HepG2 (cell line): ENCODE data around the gene NT5DC1. TPM values are rescaled to one million over a fixed set of nuclear protein-coding genes. Genes with fewer than 3 reads are reported as not detected.
A peak's percentile ranks its signal among the peaks of the same experiment; 100 is the strongest.

ENCODE experiments used
- HMG20A ChIP-seq: IDR thresholded peaks from 2 replicates; pipeline ENCODE4 v1.6.1; 2016; ENCODE audit warnings: borderline replicate concordance
- HOXA7 ChIP-seq: sonication (generic); formaldehyde crosslinking; IDR thresholded peaks from 2 replicates; pipeline ENCODE4 v1.8.1; 2022; ENCODE audit warnings: mild to moderate bottlenecking, missing genetic modification reagents, moderate library complexity
- RXRA ChIP-seq: sonication (generic); formaldehyde crosslinking; IDR thresholded peaks from 2 replicates; pipeline ENCODE4 v1.5.1; 2020; ENCODE audit warnings: missing genetic modification reagents
- SALL2 ChIP-seq: sonication (generic); formaldehyde crosslinking; IDR thresholded peaks from 2 replicates; pipeline ENCODE4 v1.8.1; 2023; ENCODE audit warnings: mild to moderate bottlenecking, missing genetic modification reagents, inconsistent platforms
- SIN3A ChIP-seq: IDR thresholded peaks from 2 replicates; pipeline ENCODE4 v1.6.1; 2011; ENCODE audit warnings: low read depth, mild to moderate bottlenecking, control low read depth, low read length, borderline replicate concordance
- ZNF143 ChIP-seq: sonication (generic); formaldehyde crosslinking; IDR thresholded peaks from 2 replicates; pipeline ENCODE4 v1.4.0; 2020; ENCODE audit warnings: missing genetic modification reagents
- ZNF776 ChIP-seq: sonication (generic); formaldehyde crosslinking; IDR thresholded peaks from 2 replicates; pipeline ENCODE4 v1.4.0; 2020; ENCODE audit warnings: mild to moderate bottlenecking, missing genetic modification reagents
- polyA plus RNA-seq, 8 experiments: library from polyadenylated mRNA; depleted of rRNA in 3 of 8; stranded (reverse) in 7 of 8; unstranded in 1 of 8; fragments of >200 nt; fragmentation: Illumina TruSeq in 4 of 8; extraction: Trizol in 4 of 8; gene quantifications; 2 replicates each; pipeline versions ENCODE4 v1.2.1 to v1.2.3, GENCODE V29; 2011 to 2016; ENCODE audit warnings: low read depth in 4 of 8, missing spikeins in 1 of 8, mixed read lengths in 1 of 8; ENCODE audit not compliant: insufficient read depth in 1 of 8
- total RNA-seq, 5 experiments: library from RNA; depleted of rRNA; stranded (reverse); fragments of >200 nt; fragmentation: Illumina TruSeq; extraction: Trizol; gene quantifications; 2 replicates each; pipeline ENCODE4 v1.2.3, GENCODE V29; 2016; ENCODE audit warnings: low read depth in 1 of 5
- TF ChIP-seq, protein P1 (sequence below): sonication (generic); formaldehyde crosslinking; IDR thresholded peaks from 2 replicates; pipeline ENCODE4 v1.4.0; 2020; ENCODE audit warnings: mild to moderate bottlenecking, missing genetic modification reagents
- TF ChIP-seq, protein P2 (sequence below): sonication (generic); formaldehyde crosslinking; IDR thresholded peaks from 2 replicates; pipeline ENCODE4 v1.4.0; 2020; ENCODE audit warnings: low read depth, missing genetic modification reagents
- TF ChIP-seq, protein P3 (sequence below): sonication (generic); formaldehyde crosslinking; IDR thresholded peaks from 2 replicates; pipeline ENCODE4 v1.8.0; 2022; ENCODE audit warnings: mild to moderate bottlenecking, missing genetic modification reagents, moderate library complexity
- TF ChIP-seq, protein P4 (sequence below), 2 experiments: fragments of 450-650 bp in 1 of 2; sonication (generic) in 1 of 2; formaldehyde crosslinking in 1 of 2; IDR thresholded peaks; 2 replicates each; pipeline versions ENCODE4 v1.6.1 to v1.8.0; 2016 to 2022; ENCODE audit warnings: antibody characterized with exemption in 1 of 2, mild to moderate bottlenecking in 1 of 2, missing genetic modification reagents in 1 of 2

Gene NT5DC1
- total and polyA plus RNA-seq, 2 of the 13 experiments (the other 11 are each of a cell fraction or from before 2014, with no cell fraction given): 27.0 to 56.1 TPM

DNA sequence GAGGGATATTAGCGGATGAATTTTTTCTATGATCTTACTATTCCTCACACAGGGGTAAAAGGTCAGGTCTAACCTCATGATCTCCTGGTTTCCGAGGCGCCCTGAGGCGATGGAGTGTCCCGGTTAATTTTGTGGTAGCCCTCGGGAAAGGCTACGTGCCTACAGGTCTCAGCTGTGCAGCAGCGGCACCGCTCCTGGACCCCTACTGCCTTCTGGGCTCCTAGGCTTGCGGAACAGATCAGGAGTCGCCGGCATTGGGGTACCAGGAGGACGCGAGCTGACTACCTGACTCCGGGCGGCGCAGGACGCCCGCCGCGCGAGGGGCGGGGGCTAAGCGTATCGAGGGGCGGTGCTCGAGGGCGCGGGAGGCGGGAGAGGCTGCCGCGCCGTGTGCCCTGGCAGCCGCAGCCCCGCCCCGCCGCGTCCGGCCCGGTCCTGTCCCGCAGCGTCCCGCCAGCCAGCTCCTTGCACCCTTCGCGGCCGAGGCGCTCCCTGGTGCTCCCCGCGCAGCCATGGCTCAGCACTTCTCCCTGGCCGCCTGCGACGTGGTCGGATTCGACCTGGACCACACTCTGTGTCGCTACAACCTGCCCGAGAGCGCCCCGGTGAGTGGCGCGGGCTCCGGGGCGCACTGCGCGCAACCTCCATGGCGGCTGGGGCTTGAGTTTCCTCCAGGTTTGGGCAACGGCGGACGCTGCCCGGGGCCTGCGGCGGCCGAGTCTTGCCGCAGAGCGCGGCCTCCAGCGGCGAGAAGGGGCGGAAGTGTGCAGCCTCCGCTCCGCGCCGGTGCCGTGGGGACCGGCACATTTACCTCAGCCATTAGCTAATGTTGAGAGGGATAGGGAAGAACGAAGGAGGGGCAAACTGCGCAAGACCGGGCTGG lies at the start of gene NT5DC1 (continued):
- TF ChIP-seq, protein P1, sequence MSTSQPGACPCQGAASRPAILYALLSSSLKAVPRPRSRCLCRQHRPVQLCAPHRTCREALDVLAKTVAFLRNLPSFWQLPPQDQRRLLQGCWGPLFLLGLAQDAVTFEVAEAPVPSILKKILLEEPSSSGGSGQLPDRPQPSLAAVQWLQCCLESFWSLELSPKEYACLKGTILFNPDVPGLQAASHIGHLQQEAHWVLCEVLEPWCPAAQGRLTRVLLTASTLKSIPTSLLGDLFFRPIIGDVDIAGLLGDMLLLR: peak; percentile 97
- TF ChIP-seq, protein P2, sequence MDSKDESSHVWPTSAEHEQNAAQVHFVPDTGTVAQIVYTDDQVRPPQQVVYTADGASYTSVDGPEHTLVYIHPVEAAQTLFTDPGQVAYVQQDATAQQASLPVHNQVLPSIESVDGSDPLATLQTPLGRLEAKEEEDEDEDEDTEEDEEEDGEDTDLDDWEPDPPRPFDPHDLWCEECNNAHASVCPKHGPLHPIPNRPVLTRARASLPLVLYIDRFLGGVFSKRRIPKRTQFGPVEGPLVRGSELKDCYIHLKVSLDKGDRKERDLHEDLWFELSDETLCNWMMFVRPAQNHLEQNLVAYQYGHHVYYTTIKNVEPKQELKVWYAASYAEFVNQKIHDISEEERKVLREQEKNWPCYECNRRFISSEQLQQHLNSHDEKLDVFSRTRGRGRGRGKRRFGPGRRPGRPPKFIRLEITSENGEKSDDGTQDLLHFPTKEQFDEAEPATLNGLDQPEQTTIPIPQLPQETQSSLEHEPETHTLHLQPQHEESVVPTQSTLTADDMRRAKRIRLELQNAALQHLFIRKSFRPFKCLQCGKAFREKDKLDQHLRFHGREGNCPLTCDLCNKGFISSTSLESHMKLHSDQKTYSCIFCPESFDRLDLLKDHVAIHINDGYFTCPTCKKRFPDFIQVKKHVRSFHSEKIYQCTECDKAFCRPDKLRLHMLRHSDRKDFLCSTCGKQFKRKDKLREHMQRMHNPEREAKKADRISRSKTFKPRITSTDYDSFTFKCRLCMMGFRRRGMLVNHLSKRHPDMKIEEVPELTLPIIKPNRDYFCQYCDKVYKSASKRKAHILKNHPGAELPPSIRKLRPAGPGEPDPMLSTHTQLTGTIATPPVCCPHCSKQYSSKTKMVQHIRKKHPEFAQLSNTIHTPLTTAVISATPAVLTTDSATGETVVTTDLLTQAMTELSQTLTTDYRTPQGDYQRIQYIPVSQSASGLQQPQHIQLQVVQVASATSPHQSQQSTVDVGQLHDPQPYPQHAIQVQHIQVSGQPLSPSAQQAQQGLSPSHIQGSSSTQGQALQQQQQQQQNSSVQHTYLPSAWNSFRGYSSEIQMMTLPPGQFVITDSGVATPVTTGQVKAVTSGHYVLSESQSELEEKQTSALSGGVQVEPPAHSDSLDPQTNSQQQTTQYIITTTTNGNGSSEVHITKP (CRISPR knock-in tag): no peak
- TF ChIP-seq, protein P3, sequence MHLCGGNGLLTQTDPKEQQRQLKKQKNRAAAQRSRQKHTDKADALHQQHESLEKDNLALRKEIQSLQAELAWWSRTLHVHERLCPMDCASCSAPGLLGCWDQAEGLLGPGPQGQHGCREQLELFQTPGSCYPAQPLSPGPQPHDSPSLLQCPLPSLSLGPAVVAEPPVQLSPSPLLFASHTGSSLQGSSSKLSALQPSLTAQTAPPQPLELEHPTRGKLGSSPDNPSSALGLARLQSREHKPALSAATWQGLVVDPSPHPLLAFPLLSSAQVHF (CRISPR knock-in tag): no peak
- TF ChIP-seq HOXA7 (CRISPR knock-in tag) (0 out of 2 replicates have a peak, but pooled peaks have one; percentile 3), ZNF776 (CRISPR knock-in tag) (peak; percentile 99), RXRA (CRISPR knock-in tag) (peak; percentile 65; the same call in 1 of the 2 replicates), ZNF143 (CRISPR knock-in tag) (peak; percentile 56), SIN3A (no peak; the same call in 1 of the 2 replicates), HMG20A (CRISPR knock-in tag) (no peak), SALL2 (peak; percentile 99)
- TF ChIP-seq, protein P4, sequence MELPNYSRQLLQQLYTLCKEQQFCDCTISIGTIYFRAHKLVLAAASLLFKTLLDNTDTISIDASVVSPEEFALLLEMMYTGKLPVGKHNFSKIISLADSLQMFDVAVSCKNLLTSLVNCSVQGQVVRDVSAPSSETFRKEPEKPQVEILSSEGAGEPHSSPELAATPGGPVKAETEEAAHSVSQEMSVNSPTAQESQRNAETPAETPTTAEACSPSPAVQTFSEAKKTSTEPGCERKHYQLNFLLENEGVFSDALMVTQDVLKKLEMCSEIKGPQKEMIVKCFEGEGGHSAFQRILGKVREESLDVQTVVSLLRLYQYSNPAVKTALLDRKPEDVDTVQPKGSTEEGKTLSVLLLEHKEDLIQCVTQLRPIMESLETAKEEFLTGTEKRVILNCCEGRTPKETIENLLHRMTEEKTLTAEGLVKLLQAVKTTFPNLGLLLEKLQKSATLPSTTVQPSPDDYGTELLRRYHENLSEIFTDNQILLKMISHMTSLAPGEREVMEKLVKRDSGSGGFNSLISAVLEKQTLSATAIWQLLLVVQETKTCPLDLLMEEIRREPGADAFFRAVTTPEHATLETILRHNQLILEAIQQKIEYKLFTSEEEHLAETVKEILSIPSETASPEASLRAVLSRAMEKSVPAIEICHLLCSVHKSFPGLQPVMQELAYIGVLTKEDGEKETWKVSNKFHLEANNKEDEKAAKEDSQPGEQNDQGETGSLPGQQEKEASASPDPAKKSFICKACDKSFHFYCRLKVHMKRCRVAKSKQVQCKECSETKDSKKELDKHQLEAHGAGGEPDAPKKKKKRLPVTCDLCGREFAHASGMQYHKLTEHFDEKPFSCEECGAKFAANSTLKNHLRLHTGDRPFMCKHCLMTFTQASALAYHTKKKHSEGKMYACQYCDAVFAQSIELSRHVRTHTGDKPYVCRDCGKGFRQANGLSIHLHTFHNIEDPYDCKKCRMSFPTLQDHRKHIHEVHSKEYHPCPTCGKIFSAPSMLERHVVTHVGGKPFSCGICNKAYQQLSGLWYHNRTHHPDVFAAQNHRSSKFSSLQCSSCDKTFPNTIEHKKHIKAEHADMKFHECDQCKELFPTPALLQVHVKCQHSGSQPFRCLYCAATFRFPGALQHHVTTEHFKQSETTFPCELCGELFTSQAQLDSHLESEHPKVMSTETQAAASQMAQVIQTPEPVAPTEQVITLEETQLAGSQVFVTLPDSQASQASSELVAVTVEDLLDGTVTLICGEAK (IDR thresholded peaks at IDR 0.05): no peak
- TF ChIP-seq, protein P4 (CRISPR knock-in tag; IDR thresholded peaks at IDR 0.05): peak; percentile 85; the same call in 1 of the 2 replicates
